Transverse colon (tissue), 4 donors: ENCODE results near the gene ARMCX1. TPM values are rescaled to one million over a fixed set of nuclear protein-coding genes. Genes with fewer than 3 reads are reported as not detected.

Experiments
- DNase-seq: peaks from one replicate; pipeline ENCODE4 v3.0.0-alpha.2; 2019
- H3K27ac ChIP-seq, 4 donors: fragments of 200-600 bp; sonication (generic); 2 replicates each; pipeline ENCODE4 v1.5.1; 2016 to 2018; ENCODE audit warnings: inconsistent platforms in 4 of 4
- H3K27me3 ChIP-seq: fragments of 200-600 bp; sonication (generic); 2 replicates; pipeline ENCODE4 v1.5.1; 2017; ENCODE audit warnings: inconsistent platforms
- H3K36me3 ChIP-seq, 4 donors: fragments of 200-600 bp; sonication (generic); 2 replicates each; pipeline ENCODE4 v1.5.1; 2017 to 2019; ENCODE audit warnings: inconsistent platforms in 4 of 4
- H3K4me1 ChIP-seq, 4 donors: fragments of 200-600 bp; sonication (generic); 2 replicates each; pipeline ENCODE4 v1.5.1; 2017 to 2020; ENCODE audit warnings: inconsistent platforms in 4 of 4
- H3K4me3 ChIP-seq, 4 donors: fragments of 200-600 bp; sonication (generic); 1 replicate in 1 of 4; 2 replicates in 3 of 4; pipeline versions ENCODE4 v1.5.1 to v1.6.1; 2017 to 2019; ENCODE audit warnings: inconsistent platforms in 4 of 4
- H3K9me3 ChIP-seq, 2 donors: fragments of 200-600 bp; sonication (generic); 2 replicates each; pipeline ENCODE4 v1.5.1; 2017 to 2019; ENCODE audit warnings: inconsistent platforms in 2 of 2
- CTCF ChIP-seq, 5 experiments: fragments of 200-600 bp in 3 of 5; fragments of 450-650 bp in 2 of 5; sonication (generic) in 3 of 5; IDR thresholded peaks; 1 replicate in 2 of 5; 2 replicates in 3 of 5; pipeline ENCODE4 v1.5.1; 2016 to 2017; ENCODE audit warnings: antibody characterized with exemption in 5 of 5, inconsistent platforms in 3 of 5, mild to moderate bottlenecking in 2 of 5, moderate library complexity in 1 of 5
- EP300 ChIP-seq: sonication (generic); formaldehyde crosslinking; IDR thresholded peaks from one replicate; pipeline ENCODE4 v1.6.1; 2017; ENCODE audit warnings: antibody characterized with exemption, low read depth
- POLR2A ChIP-seq: fragments of 450-650 bp; IDR thresholded peaks from one replicate; pipeline ENCODE4 v1.6.1; 2016; ENCODE audit warnings: antibody characterized with exemption, mild to moderate bottlenecking, moderate library complexity
- POLR2AphosphoS5 ChIP-seq, 3 donors: sonication (generic); formaldehyde crosslinking; IDR thresholded peaks; one replicate each; pipeline ENCODE4 v1.6.1; 2016; ENCODE audit warnings: antibody characterized with exemption in 3 of 3
- WGBS, 2 donors: methylation state at CpG; one replicate each; pipeline ENCODE4 v1.1.5; 2018; ENCODE audit warnings: low coverage in 1 of 2; 5-methylcytosine and 5-hydroxymethylcytosine counted together
- in situ Hi-C, 4 donors: fragments of 200-750 bp; cut with MboI; loops; one replicate each; pipeline versions ENCODE4 v1.15.0 to v1.15.1; 2017; ENCODE audit warnings: low sequenced_read_pairs in 3 of 4, low pct_ligation_motif_present in 1 of 4, low pct_unique_long_range_greater_than_20kb in 1 of 4
- intact Hi-C: fragments of 100-400 bp; cut with DNase I; formaldehyde crosslinking; loops from one replicate; pipeline ENCODE4 v1.15.1; 2023; ENCODE audit warnings: low total_unique reads
- total RNA-seq, 4 donors: library from RNA; depleted of rRNA; stranded (reverse); fragments of >200 nt; gene quantifications; one replicate each; pipeline ENCODE4 v1.1.0, GENCODE V29; 2016

Gene ARMCX1
- total RNA-seq, 4 donors from 2014 or later, result 5.2 to 16.1 (median 12.1) TPM

- no peak for DNase-seq
- no peak overlapping the region for H3K4me3 ChIP-seq
- 91% methylated on average over 25 of the region's 25 CpGs; no CpG with 5 or more reads in 1 of the 2 donors for WGBS, 2 donors
- no peaks in the 10 kb centered on the region for H3K4me1 ChIP-seq
- intact Hi-C loops (no loop called here), in situ Hi-C loops (no loop called here)
- no peak overlapping the region for H3K27ac ChIP-seq
- H3K9me3 ChIP-seq, result no peaks in the 10 kb centered on the region
- H3K36me3 ChIP-seq, result no peaks in the 10 kb centered on the region
- no peaks in the 10 kb centered on the region for H3K27me3 ChIP-seq
- TF ChIP-seq CTCF (IDR thresholded peaks at IDR 0.05) (no peak), POLR2AphosphoS5 (IDR thresholded peaks at IDR 0.05) (no peak), EP300 (no peak), POLR2A (no peak)
Measured at GRCh38 chrX:101539116-101539515, 11.2 kb upstream of the ARMCX1 start.

- Histone ChIP-seq H3K36me3 (no peaks in the 10 kb centered on the region), H3K27ac (peak overlapping the region; percentile 74 to 89 (median 82)), H3K9me3 (no peaks in the 10 kb centered on the region), H3K4me1 (no peaks in the 10 kb centered on the region), H3K4me3 (peak overlapping the region; percentile 24 to 51 (median 36)), H3K27me3 (no peaks in the 10 kb centered on the region)
- no peak for DNase-seq
- intact Hi-C loops, result no loop called here
- in situ Hi-C loops, result no loop called here
- 43% methylated on average over 26 of the region's 26 CpGs; no CpG with 5 or more reads in 1 of the 2 donors for WGBS, 2 donors
- TF ChIP-seq EP300 (no peak), CTCF (IDR thresholded peaks at IDR 0.05) (no peak), POLR2AphosphoS5 (IDR thresholded peaks at IDR 0.05) (no peak), POLR2A (no peak)
Measured at GRCh38 chrX:101550751-101551379, 518 bp downstream of the ARMCX1 start.

GRCh38 chrX:101551380-101551767 lies 1.0 kb downstream of the ARMCX1 start:
- DNase-seq, result no peak
- intact Hi-C loops (no loop called here), in situ Hi-C loops (no loop called here)
- WGBS, 2 donors, result 67% methylated on average over 10 of the region's 10 CpGs; no CpG with 5 or more reads in 1 of the 2 donors
- peak overlapping the region; percentile 10 to 51 (median 36) for H3K4me3 ChIP-seq
- H3K36me3 ChIP-seq, result no peaks in the 10 kb centered on the region
- no peaks in the 10 kb centered on the region for H3K27me3 ChIP-seq
- H3K27ac ChIP-seq, result peak overlapping the region in 3 of 4 donors; percentile 82 to 89 (median 83)
- TF ChIP-seq POLR2AphosphoS5 (IDR thresholded peaks at IDR 0.05) (no peak), EP300 (no peak), POLR2A (no peak), CTCF (IDR thresholded peaks at IDR 0.05) (no peak)
- no peaks in the 10 kb centered on the region for H3K4me1 ChIP-seq
- no peaks in the 10 kb centered on the region for H3K9me3 ChIP-seq

- TF ChIP-seq POLR2A (no peak), EP300 (no peak), CTCF (IDR thresholded peaks at IDR 0.05) (no peak), POLR2AphosphoS5 (IDR thresholded peaks at IDR 0.05) (no peak)
Measured at GRCh38 chrX:101552714-101553113, 2.4 kb downstream of the ARMCX1 start.

More at GRCh38 chrX:101552714-101553113, 2.4 kb downstream of the ARMCX1 start:
- DNase-seq, result no peak
- intact Hi-C loops (no loop called here), in situ Hi-C loops (no loop called here)
- Histone ChIP-seq H3K27ac (no peak overlapping the region), H3K4me1 (no peaks in the 10 kb centered on the region), H3K9me3 (no peaks in the 10 kb centered on the region), H3K36me3 (no peaks in the 10 kb centered on the region), H3K4me3 (no peak overlapping the region), H3K27me3 (no peaks in the 10 kb centered on the region)
- WGBS, 2 donors, result 88% methylated on average over 23 of the region's 23 CpGs; no CpG with 5 or more reads in 1 of the 2 donors
